ENCODE results near the gene EXOC3L4. TPM values are rescaled to one million over a fixed set of nuclear protein-coding genes. Genes with fewer than 3 reads are reported as not detected.

EXOC3L4 gene
- total RNA-seq, 1 experiment from 2014 or later: 1.4 TPM

DNA sequence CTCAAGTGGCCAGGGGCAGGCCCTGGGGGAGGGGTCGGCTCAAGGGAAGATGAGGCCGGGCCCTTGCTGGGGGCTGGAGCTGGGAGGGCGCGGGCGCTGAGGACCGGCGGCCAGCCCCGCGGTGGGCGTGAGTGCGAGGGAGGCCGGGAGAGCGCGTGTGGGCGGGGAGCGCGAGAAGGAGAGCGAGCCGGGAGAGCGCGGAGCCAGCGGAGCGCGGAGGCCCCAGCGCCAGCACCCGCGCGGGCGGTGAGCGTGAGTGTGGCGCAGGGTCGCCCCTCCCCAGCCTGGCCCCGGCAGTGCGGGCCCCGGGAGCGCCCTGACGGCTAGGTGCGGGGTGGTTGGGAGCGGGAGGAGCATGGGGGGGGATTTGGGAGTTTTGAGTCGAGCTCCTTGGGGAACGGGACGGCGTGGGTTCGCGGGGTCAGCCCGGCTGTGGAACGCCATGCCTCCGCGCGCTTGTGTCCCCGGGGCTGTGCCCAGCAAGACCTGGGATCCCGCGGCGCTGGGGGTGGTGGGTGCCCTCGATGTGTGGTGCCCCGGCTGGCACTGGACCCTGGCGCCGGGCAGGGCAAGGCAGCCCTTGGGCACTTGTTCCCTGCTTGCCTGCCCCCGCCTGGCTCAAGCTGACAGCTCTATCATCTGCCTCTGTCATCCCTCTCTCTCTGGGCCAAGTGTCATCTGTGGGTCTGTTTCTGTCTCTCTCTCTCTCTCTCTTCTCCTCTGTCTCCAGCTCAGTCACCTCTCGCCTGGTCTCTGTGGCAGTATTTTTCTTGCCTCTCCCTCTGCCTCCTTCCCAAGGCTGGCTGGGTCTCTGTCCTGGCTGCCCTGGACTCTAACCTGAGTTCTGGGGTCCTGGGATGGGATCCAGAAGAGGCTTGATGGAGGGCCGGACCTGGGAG is 10.3 kb upstream of the EXOC3L4 start, which contains the start of gene LBHD2:
Gene LBHD2, plus strand, starts transcription at position 190 of the 899 bp plus-strand sequence. CDS start 1,803 bp downstream, outside the sequence.
- Histone ChIP-seq H3K9me3 (ENCODE audit: low read length) (no peaks in the 10 kb centered on the region), H3K4me3 (ENCODE audit: low read length) (no peak within 1 kb of the TSS), H3K36me3 (ENCODE audit: low read depth, low read length) (no peaks in the 10 kb centered on the region), H3K27ac (ENCODE audit: low read length) (no peak within 1 kb of the TSS), H3F3A (ENCODE audit: low read length, unreplicated experiment) (no peaks in the 10 kb centered on the region), H4K20me1 (ENCODE audit: low read length) (no peaks in the 10 kb centered on the region), H3K4me1 (ENCODE audit: insufficient read depth, low read length) (no peaks in the 10 kb centered on the region), H3K79me2 (ENCODE audit: low read length) (no peaks in the 10 kb centered on the region), H3K9ac (ENCODE audit: low read length) (no peak within 1 kb of the TSS), H2AFZ (ENCODE audit: low read length) (no peak within 1 kb of the TSS), H3K9me2 (replicated peaks; ENCODE audit: low read length) (no peaks in the 10 kb centered on the region), H3K27me3 (ENCODE audit: low read length) (no peaks in the 10 kb centered on the region), H3K4me2 (ENCODE audit: low read length) (no peak within 1 kb of the TSS)
- ChIA-PET CTCF (no interaction called here), POLR2A (ENCODE audit: unreplicated experiment) (no interaction called here)
- DNase-seq: no peak
- intact Hi-C loops (cut with micrococcal nuclease): no loop called here
- ATAC-seq: no peak
- BruUV-seq (replicated peaks): no TSS peak
- TF ChIP-seq EZH2phosphoT487 (IDR thresholded peaks at IDR 0.05; ENCODE audit: borderline replicate concordance, low read length) (no peak), EZH2 (IDR thresholded peaks at IDR 0.05; ENCODE audit: low read length, unreplicated experiment) (no peak)
- TF ChIP-seq, protein P1, sequence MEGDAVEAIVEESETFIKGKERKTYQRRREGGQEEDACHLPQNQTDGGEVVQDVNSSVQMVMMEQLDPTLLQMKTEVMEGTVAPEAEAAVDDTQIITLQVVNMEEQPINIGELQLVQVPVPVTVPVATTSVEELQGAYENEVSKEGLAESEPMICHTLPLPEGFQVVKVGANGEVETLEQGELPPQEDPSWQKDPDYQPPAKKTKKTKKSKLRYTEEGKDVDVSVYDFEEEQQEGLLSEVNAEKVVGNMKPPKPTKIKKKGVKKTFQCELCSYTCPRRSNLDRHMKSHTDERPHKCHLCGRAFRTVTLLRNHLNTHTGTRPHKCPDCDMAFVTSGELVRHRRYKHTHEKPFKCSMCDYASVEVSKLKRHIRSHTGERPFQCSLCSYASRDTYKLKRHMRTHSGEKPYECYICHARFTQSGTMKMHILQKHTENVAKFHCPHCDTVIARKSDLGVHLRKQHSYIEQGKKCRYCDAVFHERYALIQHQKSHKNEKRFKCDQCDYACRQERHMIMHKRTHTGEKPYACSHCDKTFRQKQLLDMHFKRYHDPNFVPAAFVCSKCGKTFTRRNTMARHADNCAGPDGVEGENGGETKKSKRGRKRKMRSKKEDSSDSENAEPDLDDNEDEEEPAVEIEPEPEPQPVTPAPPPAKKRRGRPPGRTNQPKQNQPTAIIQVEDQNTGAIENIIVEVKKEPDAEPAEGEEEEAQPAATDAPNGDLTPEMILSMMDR (conservative IDR thresholded peaks at IDR 0.05; ENCODE audit: low read depth, low read length): no peak

DNA sequence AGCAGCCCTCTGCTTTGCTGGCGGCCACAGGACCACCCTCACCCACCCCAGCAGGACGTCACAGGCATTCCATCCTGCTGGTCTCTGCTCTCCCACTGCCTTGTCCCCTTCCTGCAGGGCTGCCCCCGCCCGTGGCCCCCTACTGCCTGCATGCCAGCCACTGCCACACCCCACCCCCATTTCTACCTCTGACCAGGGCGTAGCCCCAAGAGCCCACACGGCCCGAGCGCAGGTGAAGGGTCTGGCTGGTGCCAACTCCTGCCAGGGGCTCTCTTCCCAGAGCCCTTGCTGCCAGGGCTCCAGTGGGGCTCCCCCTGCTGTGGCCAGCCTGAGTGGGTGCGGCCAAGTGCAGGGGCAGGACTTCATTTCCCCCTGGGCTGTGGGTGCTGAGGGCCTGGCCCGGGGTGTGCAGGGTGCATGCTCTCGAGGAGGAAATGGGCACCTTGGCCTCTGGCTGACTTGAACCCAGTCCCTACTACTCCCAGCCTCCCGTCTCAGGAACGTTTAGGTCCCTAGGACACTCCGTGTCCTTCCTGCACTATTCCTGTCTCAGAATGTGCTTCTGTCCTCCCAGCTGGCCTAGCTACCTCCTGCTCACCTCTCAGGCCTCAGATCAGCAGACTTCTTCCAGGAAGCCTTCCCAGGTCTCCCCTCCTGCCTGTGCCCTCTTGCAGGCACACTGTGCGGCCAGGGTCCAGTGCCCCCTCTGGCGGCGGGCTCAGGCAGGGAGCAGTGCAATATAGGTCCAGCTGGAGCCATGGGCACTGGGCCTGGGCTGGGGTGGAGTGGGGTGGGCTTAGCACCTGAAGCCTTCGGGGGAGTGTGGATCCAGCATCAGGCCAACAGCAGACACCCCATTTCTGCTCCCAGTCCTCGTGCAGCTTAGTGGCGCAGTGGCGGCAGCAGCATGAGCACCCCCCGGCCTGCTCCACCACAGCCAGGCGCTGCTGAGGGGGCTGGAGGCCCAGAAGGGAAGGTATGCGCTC is 9.1 kb upstream of the EXOC3L4 start:
- ChIA-PET CTCF (interaction anchor here (0.5 kb wide), 1 partner anchor 11 kb away, joined by 4 read pairs; no protein-coding TSS in a partner anchor), POLR2A (ENCODE audit: unreplicated experiment) (no interaction called here)
- Histone ChIP-seq H3K79me2 (ENCODE audit: low read length) (no peaks in the 10 kb centered on the region), H3K9me2 (replicated peaks; ENCODE audit: low read length) (no peaks in the 10 kb centered on the region), H3K36me3 (ENCODE audit: low read depth, low read length) (no peaks in the 10 kb centered on the region), H3F3A (ENCODE audit: low read length, unreplicated experiment) (no peaks in the 10 kb centered on the region), H3K9ac (ENCODE audit: low read length) (no peak overlapping the region), H2AFZ (ENCODE audit: low read length) (no peak overlapping the region), H4K20me1 (ENCODE audit: low read length) (no peaks in the 10 kb centered on the region), H3K9me3 (ENCODE audit: low read length) (no peaks in the 10 kb centered on the region), H3K4me1 (ENCODE audit: insufficient read depth, low read length) (no peaks in the 10 kb centered on the region), H3K27ac (ENCODE audit: low read length) (no peak overlapping the region), H3K27me3 (ENCODE audit: low read length) (no peaks in the 10 kb centered on the region), H3K4me3 (ENCODE audit: low read length) (no peak overlapping the region), H3K4me2 (ENCODE audit: low read length) (no peak overlapping the region)
- intact Hi-C loops (cut with micrococcal nuclease): no loop called here
- no peak for DNase-seq
- no TSS peak for BruUV-seq (replicated peaks)
- TF ChIP-seq EZH2phosphoT487 (IDR thresholded peaks at IDR 0.05; ENCODE audit: borderline replicate concordance, low read length) (no peak), EZH2 (IDR thresholded peaks at IDR 0.05; ENCODE audit: low read length, unreplicated experiment) (no peak)
- TF ChIP-seq, protein P1 (conservative IDR thresholded peaks at IDR 0.05; ENCODE audit: low read depth, low read length): peak; percentile 47
- ATAC-seq: peak; percentile 34; the same call in 1 of the 2 replicates
